VCaP (cell line): Measurements from ENCODE around the gene CLIP4.

Source experiments
- H3K27ac ChIP-seq: fragments of 450-650 bp; 2 replicates; pipeline ENCODE4 v1.5.1; 2017
- TF ChIP-seq, protein P1 (sequence below): fragments of 450-650 bp; conservative IDR thresholded peaks from 2 replicates; pipeline ENCODE4 v1.5.1; 2017; ENCODE audit warnings: mild to moderate bottlenecking, moderate library complexity

Gene CLIP4

DNA sequence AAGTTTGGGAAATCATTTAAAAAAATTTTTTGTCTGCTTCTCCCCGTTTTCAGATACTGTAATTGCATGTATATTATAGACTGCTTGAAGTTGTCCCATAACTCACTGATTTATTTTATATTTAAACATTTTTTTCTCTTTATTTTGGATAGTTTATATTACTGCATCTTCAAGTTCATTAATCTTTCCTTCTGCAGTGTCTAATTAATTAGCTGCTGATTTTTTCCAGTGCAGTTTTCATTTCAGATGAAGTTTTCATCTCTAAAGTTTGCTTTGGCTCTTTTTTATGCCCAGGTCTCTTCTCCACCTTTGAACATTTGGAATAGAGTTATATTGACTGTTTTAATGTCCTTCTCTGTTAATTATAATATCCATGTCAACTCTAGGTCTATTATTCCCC is 9.3 kb downstream of the CLIP4 start:
- TF ChIP-seq, protein P1, sequence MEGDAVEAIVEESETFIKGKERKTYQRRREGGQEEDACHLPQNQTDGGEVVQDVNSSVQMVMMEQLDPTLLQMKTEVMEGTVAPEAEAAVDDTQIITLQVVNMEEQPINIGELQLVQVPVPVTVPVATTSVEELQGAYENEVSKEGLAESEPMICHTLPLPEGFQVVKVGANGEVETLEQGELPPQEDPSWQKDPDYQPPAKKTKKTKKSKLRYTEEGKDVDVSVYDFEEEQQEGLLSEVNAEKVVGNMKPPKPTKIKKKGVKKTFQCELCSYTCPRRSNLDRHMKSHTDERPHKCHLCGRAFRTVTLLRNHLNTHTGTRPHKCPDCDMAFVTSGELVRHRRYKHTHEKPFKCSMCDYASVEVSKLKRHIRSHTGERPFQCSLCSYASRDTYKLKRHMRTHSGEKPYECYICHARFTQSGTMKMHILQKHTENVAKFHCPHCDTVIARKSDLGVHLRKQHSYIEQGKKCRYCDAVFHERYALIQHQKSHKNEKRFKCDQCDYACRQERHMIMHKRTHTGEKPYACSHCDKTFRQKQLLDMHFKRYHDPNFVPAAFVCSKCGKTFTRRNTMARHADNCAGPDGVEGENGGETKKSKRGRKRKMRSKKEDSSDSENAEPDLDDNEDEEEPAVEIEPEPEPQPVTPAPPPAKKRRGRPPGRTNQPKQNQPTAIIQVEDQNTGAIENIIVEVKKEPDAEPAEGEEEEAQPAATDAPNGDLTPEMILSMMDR, result no peak
- no peak overlapping the region for H3K27ac ChIP-seq

DNA sequence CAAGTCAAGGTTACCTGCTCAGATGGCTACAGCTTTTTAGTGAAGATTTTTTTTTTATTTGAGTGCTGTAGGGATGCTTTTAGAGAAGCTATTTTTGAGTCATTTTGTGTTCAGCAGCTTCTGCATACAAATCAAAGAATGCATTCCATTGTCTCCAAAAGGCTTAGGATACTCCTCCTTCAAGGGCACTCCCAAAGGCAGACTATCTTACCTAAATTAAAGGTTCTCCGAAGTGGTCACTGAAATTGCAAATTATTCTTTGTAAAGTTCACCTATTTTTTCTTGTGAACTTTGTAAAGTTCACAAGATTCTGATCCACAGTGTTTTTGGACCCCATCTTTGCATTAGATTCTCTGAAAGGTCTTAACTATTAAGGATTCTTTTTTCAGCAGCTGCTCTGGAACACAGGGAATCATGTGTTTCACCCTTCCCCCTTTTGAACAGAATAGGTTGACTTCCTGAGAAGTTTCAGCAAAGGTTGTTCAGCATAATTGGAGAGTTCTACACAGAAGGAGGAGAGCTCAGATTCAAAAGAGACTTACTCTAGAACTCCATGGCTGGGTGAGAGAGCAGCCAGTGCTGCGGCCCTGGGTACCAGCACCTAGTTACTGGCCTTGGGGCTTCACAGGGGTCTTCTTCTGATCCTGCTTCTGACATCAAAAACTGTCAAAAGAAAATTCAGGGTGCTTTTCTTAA is 14.5 kb downstream of the CLIP4 start:
- no peak overlapping the region for H3K27ac ChIP-seq

DNA sequence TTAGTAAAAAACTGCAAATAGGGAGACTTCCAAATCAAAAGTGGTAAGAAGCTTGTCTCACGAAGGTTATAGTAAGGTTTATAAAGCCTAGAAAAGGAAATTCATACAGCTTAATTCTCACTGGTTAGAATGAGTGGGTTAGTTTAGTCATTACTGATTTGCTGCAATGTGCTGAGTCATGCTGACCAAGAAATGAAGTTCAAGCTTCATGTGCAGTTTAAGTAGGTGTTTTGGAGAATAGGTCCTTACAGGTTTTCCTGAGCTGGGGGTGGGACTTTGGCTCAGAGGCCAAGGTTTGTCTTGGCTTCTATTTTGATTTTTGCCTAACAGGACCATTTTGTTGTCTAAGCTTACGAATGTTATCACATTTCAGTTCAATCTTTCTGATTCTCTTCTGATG is 15.1 kb downstream of the CLIP4 start:
- TF ChIP-seq, protein P1, result no peak
- H3K27ac ChIP-seq, result no peak overlapping the region

More for the DNA sequence above, 14.5 kb downstream of the CLIP4 start:
- TF ChIP-seq, protein P1, result no peak

DNA sequence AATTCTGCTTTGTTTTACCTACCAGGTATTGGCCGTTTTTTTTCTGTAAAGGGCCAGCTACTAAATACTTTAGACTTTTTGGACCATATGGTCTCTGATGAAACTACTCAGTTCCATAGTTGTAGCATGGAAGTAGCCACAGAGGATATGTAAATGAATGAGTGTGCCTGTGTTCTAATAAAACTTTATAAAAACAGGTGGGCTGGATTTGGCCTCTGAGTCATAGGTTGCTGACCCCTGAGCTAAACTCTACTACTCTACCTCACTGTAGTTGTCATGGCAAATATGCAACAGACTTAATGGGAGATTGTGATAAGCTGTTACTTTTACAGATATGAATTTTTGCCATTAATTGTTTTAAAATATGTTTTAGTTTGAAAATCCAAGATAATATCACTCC is 19.7 kb downstream of the CLIP4 start:
- TF ChIP-seq, protein P1, result no peak
- no peak overlapping the region for H3K27ac ChIP-seq

DNA sequence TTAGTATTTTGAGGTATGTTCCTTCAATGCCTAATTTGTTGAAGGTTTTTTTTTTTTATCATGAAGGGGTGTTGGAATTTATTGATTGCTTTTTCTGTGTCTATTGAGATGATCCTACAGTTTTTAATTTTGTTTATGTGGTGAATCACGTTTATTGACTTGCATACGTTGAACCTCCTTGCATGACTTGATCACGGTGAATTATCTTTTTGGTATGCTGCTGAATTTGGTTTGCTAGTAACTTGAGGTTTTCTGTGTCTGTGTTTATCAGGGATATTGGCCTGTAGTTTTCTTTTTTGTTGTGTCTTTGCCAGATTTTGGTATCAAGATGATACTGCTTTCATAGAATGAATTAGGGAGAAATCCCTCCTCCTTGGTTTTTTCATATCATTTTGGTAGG is 23.9 kb downstream of the CLIP4 start:
- no peak overlapping the region for H3K27ac ChIP-seq
- TF ChIP-seq, protein P1, result no peak

DNA sequence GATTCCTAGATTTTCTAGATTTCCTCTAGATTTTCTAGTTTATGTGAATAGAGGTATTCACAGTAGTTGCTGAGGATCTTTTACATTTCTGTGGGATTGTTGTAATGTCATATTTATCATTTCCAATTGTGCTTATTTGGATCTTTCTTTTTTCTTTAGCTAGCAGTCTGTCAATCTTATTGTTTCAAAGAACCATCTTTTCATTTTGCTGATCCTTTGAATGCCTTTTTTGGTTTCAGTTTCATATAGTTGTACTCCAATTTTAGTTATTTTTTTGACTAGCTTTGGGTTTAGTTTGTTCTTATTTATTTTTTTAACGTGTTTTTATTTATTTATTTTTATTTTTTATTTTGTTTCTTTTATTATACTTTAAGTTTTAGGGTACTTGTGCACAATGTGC is 24.5 kb downstream of the CLIP4 start:
- H3K27ac ChIP-seq, result no peak overlapping the region
- TF ChIP-seq, protein P1, result no peak

DNA sequence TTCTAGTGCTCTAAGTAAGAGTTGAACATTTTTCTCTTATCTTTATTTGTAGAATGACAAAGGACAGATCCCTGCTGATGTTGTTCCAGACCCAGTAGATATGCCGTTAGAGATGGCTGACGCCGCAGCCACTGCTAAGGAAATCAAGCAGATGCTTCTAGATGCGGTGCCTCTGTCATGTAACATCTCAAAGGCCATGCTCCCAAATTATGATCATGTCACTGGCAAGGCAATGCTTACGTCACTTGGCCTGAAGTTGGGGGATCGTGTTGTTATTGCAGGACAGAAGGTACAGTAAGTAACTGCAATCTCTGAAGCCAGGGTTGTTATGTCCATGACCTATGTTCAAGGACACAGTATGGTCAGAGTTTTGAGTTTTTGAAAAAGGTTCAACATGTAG is 28.4 kb downstream of the CLIP4 start:
- TF ChIP-seq, protein P1, result no peak

More for the DNA sequence above, 28.4 kb downstream of the CLIP4 start:
- no peak overlapping the region for H3K27ac ChIP-seq
